Measurements from ENCODE around the gene LDHAL6B.

DNA sequence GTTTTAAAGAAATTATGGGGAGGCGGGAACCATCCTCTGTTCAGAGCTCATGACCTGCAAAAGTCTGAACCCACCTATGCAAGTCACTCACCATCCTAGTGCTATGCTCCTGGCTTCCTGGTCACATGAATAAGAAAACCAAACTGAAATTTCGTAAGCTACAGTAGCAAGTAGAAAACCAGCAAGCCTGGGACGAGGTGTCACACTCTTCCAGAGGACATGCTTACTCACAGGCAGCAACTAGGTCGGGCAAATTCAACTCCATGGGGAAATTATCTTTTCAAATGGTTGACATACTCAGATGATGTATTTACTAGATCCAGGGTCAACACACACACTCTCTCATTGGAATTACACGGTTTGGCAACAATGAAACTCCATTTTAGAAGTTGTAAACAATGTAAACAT, 31.3 kb downstream of the LDHAL6B start:
- TF ChIP-seq, protein P1, sequence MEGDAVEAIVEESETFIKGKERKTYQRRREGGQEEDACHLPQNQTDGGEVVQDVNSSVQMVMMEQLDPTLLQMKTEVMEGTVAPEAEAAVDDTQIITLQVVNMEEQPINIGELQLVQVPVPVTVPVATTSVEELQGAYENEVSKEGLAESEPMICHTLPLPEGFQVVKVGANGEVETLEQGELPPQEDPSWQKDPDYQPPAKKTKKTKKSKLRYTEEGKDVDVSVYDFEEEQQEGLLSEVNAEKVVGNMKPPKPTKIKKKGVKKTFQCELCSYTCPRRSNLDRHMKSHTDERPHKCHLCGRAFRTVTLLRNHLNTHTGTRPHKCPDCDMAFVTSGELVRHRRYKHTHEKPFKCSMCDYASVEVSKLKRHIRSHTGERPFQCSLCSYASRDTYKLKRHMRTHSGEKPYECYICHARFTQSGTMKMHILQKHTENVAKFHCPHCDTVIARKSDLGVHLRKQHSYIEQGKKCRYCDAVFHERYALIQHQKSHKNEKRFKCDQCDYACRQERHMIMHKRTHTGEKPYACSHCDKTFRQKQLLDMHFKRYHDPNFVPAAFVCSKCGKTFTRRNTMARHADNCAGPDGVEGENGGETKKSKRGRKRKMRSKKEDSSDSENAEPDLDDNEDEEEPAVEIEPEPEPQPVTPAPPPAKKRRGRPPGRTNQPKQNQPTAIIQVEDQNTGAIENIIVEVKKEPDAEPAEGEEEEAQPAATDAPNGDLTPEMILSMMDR (IDR thresholded peaks at IDR 0.05), result no peak
- TF ChIP-seq POLR2A (IDR thresholded peaks at IDR 0.05), result no peak

Measured in stomach (tissue), 4 donors.